Right cardiac atrium (tissue), 5 donors: ENCODE results near the gene MX2. TPM values are rescaled to one million over a fixed set of nuclear protein-coding genes. Genes with fewer than 3 reads are reported as not detected.

ENCODE experiments used
- ATAC-seq, 2 donors: fragments of 200-7000 bp; cut with Tn5 transposase; one replicate each; pipeline versions ENCODE4 v1.8.0 to v1.9.1; 2020; ENCODE audit warnings: moderate library complexity in 2 of 2, mild to moderate bottlenecking in 1 of 2
- DNase-seq, 3 donors: peaks; one replicate each; pipeline ENCODE4 v3.0.0-alpha.2; 2020
- H3K27ac ChIP-seq: one replicate; pipeline ENCODE4 v1.5.1; 2013; ENCODE audit warnings: mild to moderate bottlenecking, low read length, control low read depth, moderate library complexity
- H3K27me3 ChIP-seq: one replicate; pipeline ENCODE4 v1.6.1; 2013; ENCODE audit not compliant: control insufficient read depth, insufficient read depth
- H3K4me1 ChIP-seq: one replicate; pipeline ENCODE4 v1.6.1; 2013; ENCODE audit warnings: low read length; ENCODE audit not compliant: control insufficient read depth, insufficient read depth
- H3K4me3 ChIP-seq: one replicate; pipeline ENCODE4 v1.5.1; 2013; ENCODE audit warnings: low read length, control low read depth
- H3K9me3 ChIP-seq: one replicate; pipeline ENCODE4 v1.6.1; 2013; ENCODE audit warnings: low read length; ENCODE audit not compliant: control insufficient read depth
- WGBS: extraction: QIAGEN DNeasy Blood & Tissue Kit; methylation state at CpG from one replicate; pipeline ENCODE4 v1.1.7; 2013; 5-methylcytosine and 5-hydroxymethylcytosine counted together
- intact Hi-C, 4 donors: fragments of 100-400 bp; cut with DNase I; formaldehyde crosslinking; loops; one replicate each; pipeline versions ENCODE4 v1.11.0 to v1.14.0; 2022 to 2023
- polyA plus RNA-seq: library from polyadenylated mRNA; stranded (reverse); fragments of 200-250 nt; gene quantifications from one replicate; pipeline ENCODE4 v1.2.3, GENCODE V29; 2013
- total RNA-seq, 4 donors: library from RNA; stranded (reverse); fragmentation: NEBNext Ultra II Directional; extraction: Animal tissue kit (Norgen Biotek cat#: 25700); gene quantifications; one replicate each; pipeline ENCODE4 v1.2.1, GENCODE V29; 2021
- donor health status: healthy with polysubstance abuse.
- donor health status: DM: no; HTN: yes; CAD: no.
- donor health status: DM: no; HTN: no; CAD: no.
- donor health status: DM: no; HTN: yes; CAD: no; lungs with severe emphysema.
- donor health status: DM: yes; HTN: yes; CAD: no.

MX2 gene
- total and polyA plus RNA-seq, 5 donors, result 5.5 to 13.1 (median 10.0) TPM

GRCh38 chr21:41344146-41344545, 17.7 kb upstream of the MX2 start:
- ATAC-seq (no peak), DNase-seq (no peak)
- H3K27ac ChIP-seq, result no peak overlapping the region
- no peaks in the 10 kb centered on the region for H3K27me3 ChIP-seq
- H3K9me3 ChIP-seq, result no peaks in the 10 kb centered on the region
- intact Hi-C loops, result no loop called here
- 93% methylated on average over 9 of the region's 9 CpGs for WGBS
- no peak overlapping the region for H3K4me3 ChIP-seq
- no peaks in the 10 kb centered on the region for H3K4me1 ChIP-seq

- no peaks in the 10 kb centered on the region for H3K4me1 ChIP-seq
- H3K27me3 ChIP-seq, result no peaks in the 10 kb centered on the region
- H3K4me3 ChIP-seq, result no peak overlapping the region
- no peak for ATAC-seq
- no peak for DNase-seq
- no peak overlapping the region for H3K27ac ChIP-seq
- intact Hi-C loops, result no loop called here
- H3K9me3 ChIP-seq, result no peaks in the 10 kb centered on the region
- 94% methylated on average over 4 of the region's 4 CpGs for WGBS
These were observed 16.5 kb upstream of the MX2 start for GRCh38 chr21:41345356-41345755.

DNA sequence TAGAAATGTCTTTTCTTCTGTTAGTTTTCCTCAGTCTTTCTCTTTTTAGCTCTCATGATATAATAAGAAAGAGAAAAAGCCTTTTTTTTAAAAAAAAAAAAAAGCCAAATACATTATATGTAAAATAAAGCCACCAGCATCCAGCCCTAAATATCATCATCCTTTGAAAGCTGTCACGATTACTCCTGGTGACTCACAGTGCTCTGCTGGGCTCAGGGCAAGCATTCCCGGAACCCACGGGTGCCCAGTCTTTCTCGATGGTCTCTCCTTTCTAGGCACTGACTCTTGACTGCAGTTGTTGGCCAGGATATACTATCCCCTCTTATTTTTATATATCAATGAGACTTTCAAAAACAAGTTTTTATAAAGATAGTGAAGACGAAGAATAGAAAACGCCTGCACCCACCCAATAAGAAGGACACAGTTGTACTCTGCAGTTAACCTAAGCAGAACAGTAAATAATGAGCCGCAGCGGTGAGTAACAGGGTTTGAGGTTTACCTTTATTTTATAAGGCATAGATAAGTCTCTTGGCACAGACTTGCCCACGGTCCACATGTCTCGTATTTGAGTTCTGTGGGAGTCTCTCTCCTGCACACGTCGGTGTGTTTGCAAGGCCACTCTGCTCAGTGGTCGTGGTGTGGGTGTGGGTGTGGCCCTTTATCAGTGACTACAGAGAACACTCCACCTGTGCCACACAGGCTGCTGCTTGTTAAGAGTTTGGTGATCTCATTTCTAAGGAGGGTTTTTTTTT, 15.7 kb upstream of the MX2 start:
- Histone ChIP-seq H3K27ac (no peak overlapping the region), H3K4me1 (no peaks in the 10 kb centered on the region), H3K9me3 (no peaks in the 10 kb centered on the region), H3K27me3 (no peaks in the 10 kb centered on the region), H3K4me3 (no peak overlapping the region)
- WGBS, result 85% methylated on average over 13 of the region's 13 CpGs
- DNase-seq, result no peak
- intact Hi-C loops, result no loop called here
- ATAC-seq, result no peak

GRCh38 chr21:41346758-41347157, 15.1 kb upstream of the MX2 start:
- Histone ChIP-seq H3K27ac (no peak overlapping the region), H3K4me1 (no peaks in the 10 kb centered on the region), H3K4me3 (no peak overlapping the region), H3K9me3 (no peaks in the 10 kb centered on the region), H3K27me3 (no peaks in the 10 kb centered on the region)
- 87% methylated on average over 8 of the region's 8 CpGs for WGBS
- intact Hi-C loops, result no loop called here
- DNase-seq (no peak), ATAC-seq (no peak)

DNA sequence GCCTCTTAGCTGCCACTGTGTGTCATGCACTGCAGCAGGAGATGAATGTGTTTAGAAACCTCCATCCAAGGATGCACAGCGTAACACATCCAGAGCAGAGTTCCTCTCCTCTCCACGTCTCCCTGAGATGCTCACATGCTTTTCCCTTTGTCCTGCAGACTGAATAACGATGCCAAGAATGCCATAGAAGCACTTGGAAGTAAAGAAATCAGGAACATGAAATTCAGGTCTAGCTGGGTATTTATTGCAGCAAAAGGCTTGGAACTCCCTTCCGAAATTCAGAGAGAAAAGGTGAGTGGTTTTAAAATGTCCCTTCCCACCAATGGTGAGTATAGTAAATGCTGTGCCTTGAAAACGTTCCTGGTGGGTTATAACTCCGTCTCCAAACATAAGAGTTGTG, 13.4 kb upstream of the MX2 start:
- intact Hi-C loops, result no loop called here
- no peak for ATAC-seq
- no peaks in the 10 kb centered on the region for H3K4me1 ChIP-seq
- no peak overlapping the region for H3K27ac ChIP-seq
- no peaks in the 10 kb centered on the region for H3K9me3 ChIP-seq
- no peak overlapping the region for H3K4me3 ChIP-seq
- H3K27me3 ChIP-seq, result no peaks in the 10 kb centered on the region
- WGBS, result 77% methylated on average over 6 of the region's 6 CpGs
- DNase-seq, result no peak

GRCh38 chr21:41349126-41349525, 12.7 kb upstream of the MX2 start:
- Histone ChIP-seq H3K9me3 (no peaks in the 10 kb centered on the region), H3K27me3 (no peaks in the 10 kb centered on the region), H3K4me1 (no peaks in the 10 kb centered on the region), H3K4me3 (no peak overlapping the region), H3K27ac (no peak overlapping the region)
- ATAC-seq (no peak), DNase-seq (no peak)
- intact Hi-C loops, result no loop called here
- WGBS, result 57% methylated on average over 7 of the region's 7 CpGs

GRCh38 chr21:41349619-41350390, 12.0 kb upstream of the MX2 start:
- peak in 1 of 2 donors; percentile 16 for ATAC-seq
- intact Hi-C loops, result no loop called here
- no peak overlapping the region for H3K27ac ChIP-seq
- no peaks in the 10 kb centered on the region for H3K27me3 ChIP-seq
- H3K4me1 ChIP-seq, result no peaks in the 10 kb centered on the region
- H3K4me3 ChIP-seq, result no peak overlapping the region
- 81% methylated on average over 19 of the region's 19 CpGs for WGBS
- DNase-seq, result no peak
- H3K9me3 ChIP-seq, result no peaks in the 10 kb centered on the region

DNA sequence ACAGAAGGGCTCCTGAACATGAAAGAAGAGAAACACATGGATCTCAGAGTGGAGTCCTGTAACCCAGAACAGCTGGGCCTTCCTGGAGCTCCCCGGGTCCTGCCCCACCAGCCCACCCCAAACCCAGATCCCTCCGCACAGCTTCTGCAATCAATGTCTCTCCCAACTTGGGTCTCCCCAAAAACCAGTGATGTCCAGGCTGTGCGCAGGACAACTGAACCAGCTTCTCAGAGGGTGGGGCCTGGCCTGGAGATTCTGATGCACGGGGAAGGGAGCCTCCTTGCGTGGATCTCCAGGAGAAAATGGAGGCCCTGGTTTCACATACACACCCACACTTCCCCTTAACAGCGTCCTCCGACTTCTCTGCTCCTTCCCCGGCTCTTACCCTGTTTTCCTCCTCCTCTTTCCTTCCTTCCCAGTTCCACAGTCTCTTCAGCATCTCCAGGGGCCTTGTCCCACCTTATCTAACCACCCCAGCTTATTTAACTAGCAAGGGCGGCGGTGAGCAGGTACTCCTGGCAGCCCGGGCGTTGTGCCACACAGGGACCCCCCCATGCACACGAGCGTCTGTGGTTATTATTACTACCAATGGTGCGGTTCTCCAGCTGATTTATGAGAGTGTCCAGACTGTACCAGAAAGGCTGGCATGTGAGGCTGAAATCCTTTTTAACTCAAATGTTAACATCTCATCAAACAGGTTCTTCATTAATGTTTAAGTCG, 11.2 kb upstream of the MX2 start:
- Histone ChIP-seq H3K4me1 (no peaks in the 10 kb centered on the region), H3K27me3 (no peaks in the 10 kb centered on the region), H3K4me3 (no peak overlapping the region), H3K9me3 (no peaks in the 10 kb centered on the region), H3K27ac (no peak overlapping the region)
- WGBS, result 91% methylated on average over 16 of the region's 16 CpGs
- DNase-seq (no peak), ATAC-seq (no peak)
- intact Hi-C loops, result no loop called here

DNA sequence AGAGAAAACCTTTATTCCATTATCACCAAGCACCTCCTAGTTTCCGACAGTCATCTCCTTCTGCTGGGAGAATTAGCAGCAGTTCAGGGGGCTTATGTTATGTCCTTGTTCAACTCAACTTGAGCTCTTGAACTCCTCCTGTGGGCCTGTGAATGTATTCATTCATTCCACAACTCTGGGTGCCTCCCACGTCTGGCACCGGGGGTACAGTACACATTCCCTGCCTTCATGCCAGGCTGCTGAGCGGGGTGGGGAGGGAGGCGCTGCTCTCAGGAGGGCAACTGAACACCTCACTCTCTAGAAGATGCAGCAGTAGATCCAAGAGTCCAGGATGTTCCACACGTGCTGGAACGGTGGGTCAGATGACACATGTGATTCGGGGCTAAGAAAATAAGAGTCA, 4.3 kb upstream of the MX2 start:
- Histone ChIP-seq H3K4me1 (no peaks in the 10 kb centered on the region), H3K27me3 (no peaks in the 10 kb centered on the region), H3K9me3 (no peaks in the 10 kb centered on the region), H3K27ac (no peak overlapping the region), H3K4me3 (no peak overlapping the region)
- intact Hi-C loops, result no loop called here
- DNase-seq, result peak in 1 of 3 donors; percentile 10
- WGBS, result 58% methylated on average over 8 of the region's 8 CpGs
- ATAC-seq, result no peak

DNA sequence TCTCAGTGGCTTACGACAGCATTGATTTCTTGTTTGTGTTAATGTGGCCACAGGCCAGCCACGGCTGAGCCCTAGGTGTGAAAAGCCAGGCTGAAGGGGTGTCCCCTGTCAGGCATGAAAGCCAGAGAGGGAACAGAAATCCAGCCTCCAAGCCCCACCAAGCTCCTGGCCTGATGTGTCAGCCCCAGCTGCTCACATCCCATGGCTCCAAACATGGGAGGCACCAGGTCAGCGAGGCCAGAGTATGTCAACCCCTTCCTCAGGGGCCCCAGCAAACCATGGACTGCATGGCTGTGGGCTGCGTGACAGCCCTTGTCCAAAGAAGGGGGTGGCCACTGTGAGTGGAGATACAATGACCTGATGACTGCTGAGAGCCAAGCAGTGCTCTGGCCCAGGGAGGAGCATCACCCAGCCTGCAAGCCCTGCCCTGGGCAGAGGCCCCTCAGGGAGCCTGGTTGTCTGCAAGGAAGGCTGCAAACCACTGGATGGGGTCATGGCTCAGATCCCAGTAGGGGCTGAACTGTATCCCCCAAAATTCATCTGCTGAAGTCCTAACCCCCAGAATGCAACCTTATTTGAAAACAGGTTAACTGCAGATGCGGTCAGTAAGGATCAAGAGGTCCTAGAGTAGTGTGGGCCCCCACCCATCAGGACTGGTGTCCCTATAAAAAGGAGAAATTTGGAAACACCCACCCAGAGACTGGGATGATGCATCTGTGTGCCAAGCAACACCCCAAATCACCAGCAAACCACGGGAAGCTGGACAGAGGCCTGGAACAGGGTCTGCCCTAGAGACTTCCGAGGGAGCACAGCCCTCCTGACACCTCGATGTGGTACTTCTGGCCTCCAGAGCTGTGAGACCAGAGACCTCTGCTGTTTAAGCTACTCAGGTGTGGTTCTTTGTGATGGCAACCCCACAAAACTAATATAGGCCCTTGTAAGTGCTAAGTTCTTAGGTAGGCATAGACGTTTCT, 3.3 kb upstream of the MX2 start:
- no peak overlapping the region for H3K27ac ChIP-seq
- DNase-seq, result peak in 1 of 3 donors; percentile 32
- no peaks in the 10 kb centered on the region for H3K4me1 ChIP-seq
- H3K9me3 ChIP-seq, result no peaks in the 10 kb centered on the region
- no peak for ATAC-seq
- H3K27me3 ChIP-seq, result no peaks in the 10 kb centered on the region
- 82% methylated on average over 9 of the region's 9 CpGs for WGBS
- intact Hi-C loops, result no loop called here
- no peak overlapping the region for H3K4me3 ChIP-seq
